Mammary epithelial cell (primary cell): ENCODE data around the gene TMEM119.

Experiments used
- EZH2 ChIP-seq: IDR thresholded peaks from 2 replicates; pipeline ENCODE4 v1.6.1; 2012; ENCODE audit warnings: low read length, inconsistent platforms, borderline replicate concordance
- TF ChIP-seq, protein P1 (sequence below), 2 donors: IDR thresholded peaks in 1 of 2; conservative IDR thresholded peaks in 1 of 2; 2 replicates each; pipeline ENCODE4 v1.5.1; 2011 to 2012; ENCODE audit warnings: inconsistent platforms in 2 of 2, low read length in 2 of 2, mild to moderate bottlenecking in 2 of 2, control low read depth in 1 of 2, low read depth in 1 of 2; ENCODE audit not compliant: insufficient read depth in 1 of 2; ENCODE audit errors: extremely low read depth in 1 of 2

DNA sequence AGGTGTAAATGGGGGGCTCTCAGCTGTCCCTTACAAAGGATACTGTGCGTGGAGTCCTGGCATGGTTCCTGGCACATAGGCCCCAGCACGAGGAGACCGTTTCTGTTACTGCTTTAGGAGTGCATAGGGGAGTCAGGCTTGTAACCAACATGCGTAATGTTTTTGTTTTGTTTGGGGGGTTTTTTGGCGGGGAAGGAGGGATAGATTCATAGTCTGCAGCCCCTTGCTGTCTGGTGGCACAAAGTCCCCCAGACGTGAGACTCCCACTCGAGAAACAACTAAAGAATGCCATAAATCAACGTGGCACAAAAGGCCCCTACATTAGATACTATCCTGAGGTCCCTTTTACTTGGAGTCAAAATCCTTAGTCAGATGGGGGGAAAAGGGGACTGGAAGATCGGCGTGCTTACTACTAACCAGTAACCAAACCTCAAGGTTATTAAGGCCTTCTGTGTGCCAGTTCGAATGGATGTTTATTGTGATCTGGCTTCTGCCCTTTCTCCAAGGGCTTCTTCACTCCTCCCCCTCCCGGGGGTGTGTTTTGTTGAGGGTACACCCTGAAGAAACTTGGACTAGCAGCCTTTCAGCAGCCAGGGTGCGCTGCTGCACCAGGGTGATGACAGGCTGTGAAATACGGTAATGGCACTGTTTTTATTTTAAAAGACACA is 34.6 kb downstream of the TMEM119 start:
- TF ChIP-seq, protein P1, sequence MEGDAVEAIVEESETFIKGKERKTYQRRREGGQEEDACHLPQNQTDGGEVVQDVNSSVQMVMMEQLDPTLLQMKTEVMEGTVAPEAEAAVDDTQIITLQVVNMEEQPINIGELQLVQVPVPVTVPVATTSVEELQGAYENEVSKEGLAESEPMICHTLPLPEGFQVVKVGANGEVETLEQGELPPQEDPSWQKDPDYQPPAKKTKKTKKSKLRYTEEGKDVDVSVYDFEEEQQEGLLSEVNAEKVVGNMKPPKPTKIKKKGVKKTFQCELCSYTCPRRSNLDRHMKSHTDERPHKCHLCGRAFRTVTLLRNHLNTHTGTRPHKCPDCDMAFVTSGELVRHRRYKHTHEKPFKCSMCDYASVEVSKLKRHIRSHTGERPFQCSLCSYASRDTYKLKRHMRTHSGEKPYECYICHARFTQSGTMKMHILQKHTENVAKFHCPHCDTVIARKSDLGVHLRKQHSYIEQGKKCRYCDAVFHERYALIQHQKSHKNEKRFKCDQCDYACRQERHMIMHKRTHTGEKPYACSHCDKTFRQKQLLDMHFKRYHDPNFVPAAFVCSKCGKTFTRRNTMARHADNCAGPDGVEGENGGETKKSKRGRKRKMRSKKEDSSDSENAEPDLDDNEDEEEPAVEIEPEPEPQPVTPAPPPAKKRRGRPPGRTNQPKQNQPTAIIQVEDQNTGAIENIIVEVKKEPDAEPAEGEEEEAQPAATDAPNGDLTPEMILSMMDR (conservative IDR thresholded peaks at IDR 0.05 in 1 of 2, IDR thresholded peaks at IDR 0.05 in 1 of 2; ENCODE audit: extremely low read depth in 1 of 2, insufficient read depth in 1 of 2, low read depth in 1 of 2, low read length in 2 of 2): peak; percentile 92
- TF ChIP-seq EZH2: no peak
